ENCODE results near the gene SOX4.

GRCh38 chr6:21639316-21639715 lies 45.8 kb downstream of the SOX4 start:
- TF ChIP-seq CTCF (IDR thresholded peaks at IDR 0.05 in 2 of 3, conservative IDR thresholded peaks at IDR 0.05 in 1 of 3; ENCODE audit: borderline replicate concordance in 1 of 3, insufficient read depth in 1 of 3, low read depth in 2 of 3, low read length in 2 of 3) (no peak), REST (IDR thresholded peaks at IDR 0.05; ENCODE audit: low read depth) (no peak), SIN3A (IDR thresholded peaks at IDR 0.05; ENCODE audit: low read depth) (no peak)
